Spinal cord (tissue), 10 donors: Measurements from ENCODE around the gene PAXX. TPM values are rescaled to one million over a fixed set of nuclear protein-coding genes. Genes with fewer than 3 reads are reported as not detected.

Source experiments
- DNase-seq, 6 donors: peaks; one replicate each; pipeline versions ENCODE4 v3.0.0 to v3.0.0-alpha.2; 2013 to 2015; ENCODE audit warnings: low spot score in 6 of 6, low read depth in 4 of 6
- H3K27ac ChIP-seq: one replicate; pipeline ENCODE4 v1.5.1; 2013; ENCODE audit warnings: low read depth, low read length, control low read depth
- H3K27me3 ChIP-seq: one replicate; pipeline ENCODE4 v1.6.1; 2013; ENCODE audit warnings: low read length; ENCODE audit not compliant: control insufficient read depth, insufficient read depth
- H3K36me3 ChIP-seq: one replicate; pipeline ENCODE4 v1.6.1; 2013; ENCODE audit warnings: low read length; ENCODE audit not compliant: control insufficient read depth, insufficient read depth
- H3K4me1 ChIP-seq: one replicate; pipeline ENCODE4 v1.6.1; 2013; ENCODE audit warnings: low read length; ENCODE audit not compliant: control insufficient read depth, insufficient read depth
- H3K4me3 ChIP-seq: one replicate; pipeline ENCODE4 v1.5.1; 2013; ENCODE audit warnings: low read depth, low read length, control low read depth
- H3K9me3 ChIP-seq: one replicate; pipeline ENCODE4 v1.6.1; 2013; ENCODE audit warnings: low read length; ENCODE audit not compliant: control insufficient read depth, insufficient read depth
- WGBS: methylation state at CpG from one replicate; pipeline ENCODE4 v1.1.5; 2013; ENCODE audit warnings: missing lambda C conversion rate; ENCODE audit not compliant: insufficient coverage; 5-methylcytosine and 5-hydroxymethylcytosine counted together
- polyA plus RNA-seq, 2 donors: library from polyadenylated mRNA; unstranded; fragments of 120-200 nt; gene quantifications; one replicate each; pipeline ENCODE4 v1.2.1, GENCODE V29; 2013; ENCODE audit not compliant: insufficient read length in 2 of 2
- total RNA-seq, 2 donors: library from RNA; depleted of rRNA in 1 of 2; stranded (reverse); fragments of 120-200 nt in 1 of 2; fragments of >200 nt in 1 of 2; gene quantifications; one replicate each; pipeline versions ENCODE4 v1.2.3 to v1.2.4, GENCODE V29; 2013 to 2014
- donor health status: healthy.

PAXX gene
- total and polyA plus RNA-seq, 4 donors = 15.7 to 108 (median 72.7) TPM

DNA sequence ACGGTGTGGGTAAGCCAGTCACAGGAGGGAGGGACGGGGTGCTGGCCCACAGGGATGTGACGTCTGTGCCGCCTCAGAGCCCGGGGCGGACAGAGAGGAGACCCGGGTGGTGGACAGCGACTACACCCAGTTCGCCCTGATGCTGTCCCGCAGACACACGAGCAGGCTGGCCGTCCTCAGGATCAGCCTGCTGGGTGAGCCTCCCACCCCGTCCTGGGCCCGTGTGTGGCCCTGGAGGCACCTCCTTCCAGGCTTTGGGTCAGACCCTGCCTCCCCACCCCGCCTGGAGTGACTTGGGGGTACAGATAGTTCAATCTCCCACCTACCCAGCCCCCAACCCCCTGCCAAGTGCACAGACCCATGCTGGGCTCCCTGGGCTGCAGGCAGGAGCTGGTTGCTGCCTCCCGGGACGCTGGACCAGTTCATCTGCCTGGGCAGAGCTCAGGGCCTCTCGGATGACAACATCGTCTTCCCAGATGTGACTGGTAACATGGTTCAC, 38.4 kb upstream of the PAXX start:
- H3K9me3 ChIP-seq = no peaks in the 10 kb centered on the region
- H3K4me3 ChIP-seq = no peak overlapping the region
- peaks cover 42% of the 10 kb centered on the region for H3K4me1 ChIP-seq
- DNase-seq = no peak
- no peaks in the 10 kb centered on the region for H3K27me3 ChIP-seq
- WGBS = 85% methylated on average over 18 of the region's 19 CpGs
- H3K36me3 ChIP-seq = no peaks in the 10 kb centered on the region
- H3K27ac ChIP-seq = no peak overlapping the region

DNA sequence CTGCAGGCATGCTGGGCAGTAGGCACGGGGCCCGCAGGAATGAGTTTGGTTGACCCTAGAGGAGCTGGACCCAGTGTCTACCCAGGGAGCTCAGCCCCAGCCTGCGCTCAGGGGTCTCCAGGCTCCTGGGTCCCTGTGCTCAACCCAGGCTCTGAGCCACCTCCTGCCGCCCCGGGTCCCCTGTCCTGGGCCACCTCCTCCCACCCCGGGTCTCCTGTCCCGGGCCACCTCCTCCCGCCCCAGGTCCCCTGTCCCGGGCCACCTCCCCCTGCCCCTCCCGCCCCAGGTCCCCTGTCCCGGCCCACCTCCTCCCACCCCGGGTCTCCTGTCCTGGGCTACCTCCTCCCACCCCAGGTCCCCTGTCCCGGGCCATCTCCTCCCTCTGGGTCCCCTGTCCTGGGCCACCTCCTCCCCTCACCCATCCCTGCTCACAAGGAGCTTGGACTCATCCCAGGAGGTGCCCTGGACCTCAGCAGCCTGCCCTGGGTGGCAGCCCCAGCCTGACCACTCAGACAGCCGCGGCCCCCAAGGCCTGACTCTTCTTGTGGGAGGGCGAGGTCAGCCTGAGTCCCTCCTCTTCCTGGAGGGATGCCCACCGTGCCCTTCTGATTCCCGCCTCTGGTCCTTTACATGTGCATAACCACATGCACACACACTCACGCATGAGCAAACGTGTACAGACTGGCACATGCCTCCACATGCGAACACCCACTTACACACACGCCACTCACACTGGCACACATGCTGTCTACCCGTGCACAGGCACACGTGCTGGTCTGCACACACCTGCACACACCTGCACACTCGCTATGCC, 37.7 kb upstream of the PAXX start:
- no peak for DNase-seq
- WGBS = 87% methylated on average over 19 of the region's 25 CpGs
- H3K27ac ChIP-seq = no peak overlapping the region

DNA sequence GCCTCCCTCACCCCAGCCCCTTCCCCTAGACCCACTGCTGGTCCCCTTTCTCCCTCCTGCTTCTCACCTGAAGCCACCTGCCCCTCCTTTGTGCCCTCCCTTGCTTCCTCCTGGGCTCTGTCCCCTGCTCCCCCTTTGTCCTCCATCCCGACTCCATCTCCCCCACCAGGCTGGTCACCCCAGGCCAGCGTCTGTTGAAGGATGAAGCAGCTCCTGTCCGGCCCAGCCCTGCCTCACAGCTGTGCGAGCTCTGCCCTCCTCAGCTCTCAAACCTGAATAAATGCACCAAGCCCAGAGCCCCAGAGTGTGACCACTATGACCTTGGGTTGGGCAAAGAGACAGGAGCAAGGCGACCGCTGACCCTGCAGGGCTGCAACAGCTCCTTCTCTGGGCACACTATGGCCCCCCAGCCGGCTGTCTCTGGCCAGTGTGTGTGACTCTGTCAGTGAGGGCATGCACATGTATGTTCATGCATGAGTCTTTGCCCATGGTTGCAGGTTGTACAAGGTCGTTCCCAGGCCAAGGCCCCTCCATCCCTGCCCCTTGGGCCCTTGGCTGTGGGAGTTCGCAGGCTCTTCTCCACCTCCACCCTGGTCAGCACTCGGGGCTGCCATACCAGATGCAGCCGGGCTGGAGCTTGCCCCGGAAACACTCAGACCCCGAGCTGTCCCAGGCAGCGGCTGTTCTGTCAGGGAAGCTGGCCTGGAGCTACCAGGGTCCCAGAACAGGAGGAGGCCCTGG, 36.9 kb upstream of the PAXX start:
- H3K36me3 ChIP-seq = no peaks in the 10 kb centered on the region

More for the DNA sequence above, 37.7 kb upstream of the PAXX start:
- H3K36me3 ChIP-seq = no peaks in the 10 kb centered on the region
- no peak overlapping the region for H3K4me3 ChIP-seq
- H3K4me1 ChIP-seq = peaks cover 38% of the 10 kb centered on the region
- no peaks in the 10 kb centered on the region for H3K9me3 ChIP-seq
- H3K27me3 ChIP-seq = no peaks in the 10 kb centered on the region

GRCh38 chr9:136955943-136956335, 36.3 kb upstream of the PAXX start:
- H3K36me3 ChIP-seq = no peaks in the 10 kb centered on the region
- H3K4me3 ChIP-seq = no peak overlapping the region
- WGBS = 87% methylated on average over 7 of the region's 9 CpGs
- DNase-seq = no peak
- H3K27ac ChIP-seq = no peak overlapping the region
- H3K9me3 ChIP-seq = no peaks in the 10 kb centered on the region
- no peaks in the 10 kb centered on the region for H3K27me3 ChIP-seq
- peaks cover 32% of the 10 kb centered on the region for H3K4me1 ChIP-seq

More for the DNA sequence above, 36.9 kb upstream of the PAXX start:
- no peak for DNase-seq
- Histone ChIP-seq H3K27me3 (no peaks in the 10 kb centered on the region), H3K4me3 (no peak overlapping the region), H3K27ac (no peak overlapping the region), H3K4me1 (peaks cover 36% of the 10 kb centered on the region), H3K9me3 (no peaks in the 10 kb centered on the region)
- 84% methylated on average over 13 of the region's 14 CpGs for WGBS

GRCh38 chr9:136956604-136957003, 35.6 kb upstream of the PAXX start:
- no peaks in the 10 kb centered on the region for H3K36me3 ChIP-seq
- H3K27ac ChIP-seq = no peak overlapping the region
- no peak for DNase-seq
- 93% methylated on average over 3 of the region's 4 CpGs for WGBS
- H3K27me3 ChIP-seq = no peaks in the 10 kb centered on the region
- H3K4me3 ChIP-seq = no peak overlapping the region
- peaks cover 32% of the 10 kb centered on the region for H3K4me1 ChIP-seq
- no peaks in the 10 kb centered on the region for H3K9me3 ChIP-seq

DNA sequence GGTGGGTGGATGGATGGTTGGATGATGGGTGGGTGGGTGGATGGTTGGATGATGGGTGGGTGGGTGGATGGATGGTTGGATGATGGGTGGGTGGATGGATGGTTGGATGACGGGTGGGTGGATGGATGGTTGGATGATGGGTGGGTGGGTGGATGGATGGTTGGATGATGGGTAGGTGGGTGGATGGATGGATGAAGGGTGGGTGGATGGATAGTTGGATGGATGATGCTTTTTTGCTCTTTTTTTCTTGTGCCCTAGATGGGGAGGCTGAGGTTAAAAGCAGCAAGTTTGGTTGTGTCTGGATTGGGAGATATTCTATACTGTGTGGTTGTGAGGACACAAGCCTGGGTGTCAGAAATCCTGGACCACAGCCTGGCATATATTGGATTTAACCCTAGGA, 34.8 kb upstream of the PAXX start:
- no peak overlapping the region for H3K27ac ChIP-seq
- WGBS = 92% methylated on average over 1 of the region's 1 CpG
- no peaks in the 10 kb centered on the region for H3K27me3 ChIP-seq
- H3K36me3 ChIP-seq = no peaks in the 10 kb centered on the region
- H3K4me1 ChIP-seq = peaks cover 24% of the 10 kb centered on the region
- no peak overlapping the region for H3K4me3 ChIP-seq
- DNase-seq = no peak
- no peaks in the 10 kb centered on the region for H3K9me3 ChIP-seq

DNA sequence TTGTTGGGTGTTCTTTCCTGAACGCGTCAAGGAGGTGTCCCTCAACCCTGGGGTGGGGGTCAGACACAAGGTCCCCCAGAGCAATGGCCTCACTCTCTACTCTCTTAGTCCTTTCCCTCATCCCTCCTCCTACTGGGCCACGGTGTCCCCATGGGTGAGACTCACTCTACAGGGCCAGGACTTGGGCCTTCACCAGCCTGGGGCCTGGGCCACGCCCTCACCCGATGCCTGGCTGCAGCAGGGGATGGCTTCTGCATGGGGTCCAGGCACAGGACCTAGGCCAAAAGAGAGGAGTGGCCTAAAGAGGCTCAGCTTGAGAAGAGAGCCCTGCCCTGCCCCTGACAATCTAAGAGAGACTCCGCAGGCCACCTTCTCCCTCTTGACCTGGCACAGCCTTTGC, 34.3 kb upstream of the PAXX start:
- Histone ChIP-seq H3K27me3 (no peaks in the 10 kb centered on the region), H3K9me3 (no peaks in the 10 kb centered on the region), H3K4me1 (peaks cover 20% of the 10 kb centered on the region), H3K27ac (no peak overlapping the region), H3K4me3 (no peak overlapping the region), H3K36me3 (no peaks in the 10 kb centered on the region)
- DNase-seq = no peak
- WGBS = 91% methylated on average over 4 of the region's 6 CpGs

DNA sequence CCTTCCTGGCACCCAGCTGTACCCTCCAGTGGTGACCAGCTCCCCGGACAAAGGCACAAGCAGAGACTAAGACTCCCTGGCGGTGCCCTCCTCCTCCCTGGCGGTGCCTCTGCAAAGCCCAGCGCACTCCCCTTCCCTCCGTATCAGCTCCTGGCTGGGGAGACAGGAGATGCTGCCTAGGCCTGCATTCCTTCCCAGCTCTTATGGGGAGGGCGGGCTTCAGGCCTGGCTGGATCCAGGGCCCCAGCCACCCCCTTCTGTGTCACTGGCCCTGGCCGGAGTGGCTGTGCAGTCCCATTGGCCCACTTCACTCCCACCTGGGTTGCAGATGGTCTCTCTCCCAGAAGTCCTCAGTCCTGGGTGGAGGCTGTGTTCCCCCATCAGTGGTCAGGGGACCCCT, 33.7 kb upstream of the PAXX start:
- H3K27ac ChIP-seq = peak overlapping the region; percentile 61
- 85% methylated on average over 7 of the region's 7 CpGs for WGBS

GRCh38 chr9:136958898-136959850, 33.0 kb upstream of the PAXX start:
- Histone ChIP-seq H3K27ac (peak overlapping the region; percentile 61), H3K27me3 (no peaks in the 10 kb centered on the region), H3K36me3 (no peaks in the 10 kb centered on the region), H3K4me1 (peaks cover 21% of the 10 kb centered on the region), H3K9me3 (no peaks in the 10 kb centered on the region), H3K4me3 (no peak overlapping the region)
- 76% methylated on average over 26 of the region's 28 CpGs for WGBS
- no peak for DNase-seq

More for the DNA sequence above, 33.7 kb upstream of the PAXX start:
- no peaks in the 10 kb centered on the region for H3K36me3 ChIP-seq
- H3K4me3 ChIP-seq = no peak overlapping the region
- no peaks in the 10 kb centered on the region for H3K27me3 ChIP-seq
- no peak for DNase-seq
- no peaks in the 10 kb centered on the region for H3K9me3 ChIP-seq
- H3K4me1 ChIP-seq = peaks cover 19% of the 10 kb centered on the region
